OCI-LY7 (cell line): ENCODE measurements around the gene SMIM7.

Experiments used
- EZH2phosphoT487 ChIP-seq: fragments of 200-600 bp; sonication (generic); IDR thresholded peaks from 2 replicates; pipeline ENCODE4 v1.6.1; 2018; ENCODE audit warnings: low read depth, borderline replicate concordance, mild to moderate bottlenecking, mixed run types, antibody characterized with exemption, low read length, moderate library complexity, mixed read lengths
- TF ChIP-seq, protein P1 (sequence below): fragments of 200-600 bp; sonication (generic); conservative IDR thresholded peaks from 2 replicates; pipeline ENCODE4 v1.5.1; 2014; ENCODE audit warnings: mild to moderate bottlenecking, antibody characterized with exemption, low read length, moderate library complexity, mixed read lengths

- TF ChIP-seq, protein P1, sequence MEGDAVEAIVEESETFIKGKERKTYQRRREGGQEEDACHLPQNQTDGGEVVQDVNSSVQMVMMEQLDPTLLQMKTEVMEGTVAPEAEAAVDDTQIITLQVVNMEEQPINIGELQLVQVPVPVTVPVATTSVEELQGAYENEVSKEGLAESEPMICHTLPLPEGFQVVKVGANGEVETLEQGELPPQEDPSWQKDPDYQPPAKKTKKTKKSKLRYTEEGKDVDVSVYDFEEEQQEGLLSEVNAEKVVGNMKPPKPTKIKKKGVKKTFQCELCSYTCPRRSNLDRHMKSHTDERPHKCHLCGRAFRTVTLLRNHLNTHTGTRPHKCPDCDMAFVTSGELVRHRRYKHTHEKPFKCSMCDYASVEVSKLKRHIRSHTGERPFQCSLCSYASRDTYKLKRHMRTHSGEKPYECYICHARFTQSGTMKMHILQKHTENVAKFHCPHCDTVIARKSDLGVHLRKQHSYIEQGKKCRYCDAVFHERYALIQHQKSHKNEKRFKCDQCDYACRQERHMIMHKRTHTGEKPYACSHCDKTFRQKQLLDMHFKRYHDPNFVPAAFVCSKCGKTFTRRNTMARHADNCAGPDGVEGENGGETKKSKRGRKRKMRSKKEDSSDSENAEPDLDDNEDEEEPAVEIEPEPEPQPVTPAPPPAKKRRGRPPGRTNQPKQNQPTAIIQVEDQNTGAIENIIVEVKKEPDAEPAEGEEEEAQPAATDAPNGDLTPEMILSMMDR = no peak
- TF ChIP-seq EZH2phosphoT487 = no peak
Measured at GRCh38 chr19:16654627-16655026, 5.3 kb downstream of the SMIM7 start.
